ENCODE data around the gene CALN1. TPM values are rescaled to one million over a fixed set of nuclear protein-coding genes. Genes with fewer than 3 reads are reported as not detected.

The CALN1 gene
- total and polyA plus RNA-seq, 2 of the 8 experiments (the other 6 are each of a cell fraction or from before 2014, with no cell fraction given) = 6.4 to 15.2 TPM

- H3K79me2 ChIP-seq (ENCODE audit: control insufficient read depth in 1 of 2, insufficient read depth in 2 of 2, low read length in 2 of 2) = no peaks in the 10 kb centered on the region
- H3K4me2 ChIP-seq (ENCODE audit: insufficient read depth in 1 of 2, low read depth in 2 of 2, low read length in 2 of 2) = no peak overlapping the region
- H3K14ac ChIP-seq (ENCODE audit: insufficient read length) = no peak overlapping the region
- CTCF ChIA-PET (ENCODE audit: partially characterized antibody) = interaction anchor here (1.2 to 1.6 kb wide), 2 partner anchors 77 to 93 kb away, joined by 3 to 5 read pairs; no protein-coding TSS in a partner anchor
- no peak for TF ChIP-seq ZNF274 (IDR thresholded peaks at IDR 0.05; ENCODE audit: borderline replicate concordance, extremely low read depth, low read length)
- TF ChIP-seq EP300 (IDR thresholded peaks at IDR 0.05; ENCODE audit: borderline replicate concordance in 1 of 2, low read depth in 2 of 2, low read length in 2 of 2) = no peak
- no peak for TF ChIP-seq RAD21 (IDR thresholded peaks at IDR 0.05 in 1 of 2, conservative IDR thresholded peaks at IDR 0.05 in 1 of 2; ENCODE audit: low read depth in 2 of 2, low read length in 2 of 2)
- no peak for TF ChIP-seq KDM5A (IDR thresholded peaks at IDR 0.05; ENCODE audit: low read length)
- TF ChIP-seq GTF2F1 (IDR thresholded peaks at IDR 0.05; ENCODE audit: borderline replicate concordance, low read depth, low read length) = no peak
- TF ChIP-seq SIN3A (conservative IDR thresholded peaks at IDR 0.05 in 1 of 2, IDR thresholded peaks at IDR 0.05 in 1 of 2; ENCODE audit: low read depth in 1 of 2, low read length in 2 of 2) = no peak
- TF ChIP-seq FOSL1 (IDR thresholded peaks at IDR 0.05; ENCODE audit: insufficient read depth, low read depth, low read length) = no peak
- H3K9ac ChIP-seq (replicated peaks in 1 of 4; ENCODE audit: extremely low read depth in 1 of 4, low read depth in 3 of 4, low read length in 3 of 4) = no peak overlapping the region
- H3K23me2 ChIP-seq (ENCODE audit: low read depth, low read length) = no peaks in the 10 kb centered on the region; the same call in 1 of the 2 replicates
- no peak overlapping the region for H2BK20ac ChIP-seq (ENCODE audit: low read length)
- no peak overlapping the region for H4K91ac ChIP-seq (replicated peaks; ENCODE audit: insufficient read length, low read length)
- no peak overlapping the region for H4K8ac ChIP-seq (ENCODE audit: extremely low read depth, insufficient read depth, low read length)
- H3K23ac ChIP-seq (ENCODE audit: insufficient read length) = no peak overlapping the region
- H3K56ac ChIP-seq (replicated peaks; ENCODE audit: insufficient read length, low read depth, low read length) = no peak overlapping the region
- no peak overlapping the region for H3K27ac ChIP-seq (ENCODE audit: low read depth, low read length)
- H2AK5ac ChIP-seq (ENCODE audit: low read depth, low read length) = no peak overlapping the region
- POLR2A ChIA-PET (ENCODE audit: partially characterized antibody) = no interaction called here
- H4K5ac ChIP-seq (ENCODE audit: insufficient read length, low read depth, low read length) = no peak overlapping the region
- no peaks in the 10 kb centered on the region for H4K20me1 ChIP-seq (replicated peaks in 1 of 2; ENCODE audit: control insufficient read depth in 1 of 2, insufficient read depth in 2 of 2, low read length in 2 of 2)
- peaks cover 0 to 3% (median 0%) of the 10 kb centered on the region in 4 experiments; a peak in 3 of 7 replicates for H3K4me1 ChIP-seq (replicated peaks in 1 of 4; ENCODE audit: control insufficient read depth in 3 of 4, insufficient read depth in 4 of 4, low read length in 3 of 4)
- no peak overlapping the region for H2BK12ac ChIP-seq (ENCODE audit: low read depth, low read length)
- no peak overlapping the region for H2BK5ac ChIP-seq (ENCODE audit: low read depth, low read length)
- no peak overlapping the region for H2BK15ac ChIP-seq (ENCODE audit: low read length)
- H2AFZ ChIP-seq (ENCODE audit: low read length) = no peak overlapping the region
- no peaks in the 10 kb centered on the region for H3K27me3 ChIP-seq (replicated peaks in 1 of 4; ENCODE audit: control insufficient read depth in 3 of 4, extremely low read depth in 1 of 4, insufficient read depth in 3 of 4, low read length in 3 of 4)
- H3K79me1 ChIP-seq (ENCODE audit: low read depth, low read length) = no peaks in the 10 kb centered on the region
- no peak overlapping the region for H3K4me3 ChIP-seq (ENCODE audit: extremely low read depth in 1 of 4, insufficient read depth in 2 of 4, low read depth in 3 of 4, low read length in 4 of 4)
- no peak for FAIRE-seq
- WGBS, 2 experiments (ENCODE audit: extremely low coverage in 1 of 2, insufficient coverage in 1 of 2, insufficient read length in 1 of 2, insufficient replicate concordance in 2 of 2, low coverage in 1 of 2, low lambda C conversion rate in 2 of 2, missing lambda C conversion rate in 1 of 2) = 89% methylated on average over 3 of the region's 3 CpGs; no CpG with 5 or more reads in 1 of the 2 experiments
- no peaks in the 10 kb centered on the region for H3K9me3 ChIP-seq (ENCODE audit: insufficient read depth in 2 of 2, low read depth in 1 of 2, low read length in 1 of 2)
- no peak for DNase-seq (ENCODE audit: low read depth in 1 of 2, low spot score in 2 of 2)
- no peak overlapping the region for H3K4ac ChIP-seq (replicated peaks; ENCODE audit: insufficient read length, low read depth, low read length)
- no peaks in the 10 kb centered on the region for H3K36me3 ChIP-seq (ENCODE audit: control insufficient read depth in 2 of 4, insufficient read depth in 4 of 4, low read length in 3 of 4)
- no peak overlapping the region for H2BK120ac ChIP-seq (replicated peaks; ENCODE audit: low read depth, low read length)
- no peak overlapping the region for H3K18ac ChIP-seq (ENCODE audit: extremely low read depth, low read length)
These were observed 582.6 kb downstream of the CALN1 start for GRCh38 chr7:71829515-71829914.

Measured in H1 (cell line).